Measurements from ENCODE around the gene NPTXR.

The NPTXR gene

DNA sequence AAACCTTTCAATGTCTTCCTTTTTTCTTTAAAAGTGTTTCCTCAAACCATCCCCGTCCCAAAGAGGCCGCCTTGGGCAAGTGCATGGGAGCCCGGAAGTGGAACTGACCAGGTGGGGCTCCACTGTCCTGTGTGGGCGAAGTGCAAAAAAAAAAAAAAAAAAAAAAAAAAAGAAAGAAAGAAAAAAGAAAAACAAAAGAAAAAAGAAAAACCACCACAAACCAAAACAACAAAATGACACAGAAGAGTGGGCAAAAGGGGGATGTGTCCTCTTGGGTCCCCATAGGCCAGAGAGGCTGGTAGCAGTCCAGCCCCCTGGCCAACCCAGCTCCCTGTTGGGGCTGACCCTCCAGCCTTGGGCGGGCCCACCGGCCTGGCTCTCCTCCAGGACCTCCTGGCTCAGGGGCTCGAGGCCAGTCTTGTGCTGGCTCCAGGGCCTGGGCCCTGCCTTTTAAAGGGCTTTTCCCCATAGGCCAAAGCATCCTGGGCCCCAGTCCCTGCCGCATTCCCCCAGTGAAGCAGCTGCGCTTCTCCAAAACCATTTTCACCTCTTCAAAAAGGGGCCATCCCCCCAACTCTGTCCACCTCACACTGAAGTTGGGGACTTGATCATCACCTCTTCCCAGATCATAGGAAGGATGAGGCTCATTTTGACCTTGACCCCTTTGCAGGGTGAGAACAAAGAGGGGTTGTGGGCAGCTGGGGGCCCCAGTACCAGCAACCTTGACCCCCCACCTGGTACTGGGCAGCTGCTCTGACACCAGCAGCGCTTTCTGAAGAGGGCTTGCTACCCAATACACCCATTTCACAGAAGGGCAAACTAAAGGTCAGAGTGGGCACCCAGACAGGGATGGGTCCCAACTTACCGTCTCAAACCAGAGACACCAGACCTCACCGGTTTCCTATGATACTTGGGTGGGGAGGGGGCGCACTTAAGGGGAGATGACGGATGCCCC, 18.8 kb upstream of the NPTXR start:
- Histone ChIP-seq H3K4me1 (ENCODE audit: control insufficient read depth, low read length) (peaks cover 3% of the 10 kb centered on the region; the same call in 1 of the 2 replicates), H4K20me1 (ENCODE audit: control insufficient read depth, insufficient read depth, low read depth, low read length) (peaks cover 10% of the 10 kb centered on the region), H3K27ac (ENCODE audit: low read depth, low read length) (no peak overlapping the region), H3K4me2 (ENCODE audit: low read length) (no peak overlapping the region), H3K36me3 (ENCODE audit: control insufficient read depth, low read length) (peaks cover 34% of the 10 kb centered on the region), H3K4me3 (ENCODE audit: low read length) (no peak overlapping the region), H3F3A (ENCODE audit: control insufficient read depth, insufficient read depth) (peaks cover 15% of the 10 kb centered on the region), H3K9me2 (replicated peaks; ENCODE audit: control insufficient read depth, low read length) (no peaks in the 10 kb centered on the region), H3K9me3 (ENCODE audit: control insufficient read depth, insufficient read depth, low read length) (no peaks in the 10 kb centered on the region), H3K27me3 (ENCODE audit: control insufficient read depth, low read length) (no peaks in the 10 kb centered on the region), H3K79me2 (ENCODE audit: control insufficient read depth, low read length) (peaks cover 4% of the 10 kb centered on the region)
- TF ChIP-seq, protein P1, sequence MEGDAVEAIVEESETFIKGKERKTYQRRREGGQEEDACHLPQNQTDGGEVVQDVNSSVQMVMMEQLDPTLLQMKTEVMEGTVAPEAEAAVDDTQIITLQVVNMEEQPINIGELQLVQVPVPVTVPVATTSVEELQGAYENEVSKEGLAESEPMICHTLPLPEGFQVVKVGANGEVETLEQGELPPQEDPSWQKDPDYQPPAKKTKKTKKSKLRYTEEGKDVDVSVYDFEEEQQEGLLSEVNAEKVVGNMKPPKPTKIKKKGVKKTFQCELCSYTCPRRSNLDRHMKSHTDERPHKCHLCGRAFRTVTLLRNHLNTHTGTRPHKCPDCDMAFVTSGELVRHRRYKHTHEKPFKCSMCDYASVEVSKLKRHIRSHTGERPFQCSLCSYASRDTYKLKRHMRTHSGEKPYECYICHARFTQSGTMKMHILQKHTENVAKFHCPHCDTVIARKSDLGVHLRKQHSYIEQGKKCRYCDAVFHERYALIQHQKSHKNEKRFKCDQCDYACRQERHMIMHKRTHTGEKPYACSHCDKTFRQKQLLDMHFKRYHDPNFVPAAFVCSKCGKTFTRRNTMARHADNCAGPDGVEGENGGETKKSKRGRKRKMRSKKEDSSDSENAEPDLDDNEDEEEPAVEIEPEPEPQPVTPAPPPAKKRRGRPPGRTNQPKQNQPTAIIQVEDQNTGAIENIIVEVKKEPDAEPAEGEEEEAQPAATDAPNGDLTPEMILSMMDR (IDR thresholded peaks at IDR 0.05; ENCODE audit: low read depth, low read length, poor library complexity, severe bottlenecking), result no peak
- TF ChIP-seq EZH2phosphoT487 (IDR thresholded peaks at IDR 0.05; ENCODE audit: borderline replicate concordance, low read length), result no peak

DNA sequence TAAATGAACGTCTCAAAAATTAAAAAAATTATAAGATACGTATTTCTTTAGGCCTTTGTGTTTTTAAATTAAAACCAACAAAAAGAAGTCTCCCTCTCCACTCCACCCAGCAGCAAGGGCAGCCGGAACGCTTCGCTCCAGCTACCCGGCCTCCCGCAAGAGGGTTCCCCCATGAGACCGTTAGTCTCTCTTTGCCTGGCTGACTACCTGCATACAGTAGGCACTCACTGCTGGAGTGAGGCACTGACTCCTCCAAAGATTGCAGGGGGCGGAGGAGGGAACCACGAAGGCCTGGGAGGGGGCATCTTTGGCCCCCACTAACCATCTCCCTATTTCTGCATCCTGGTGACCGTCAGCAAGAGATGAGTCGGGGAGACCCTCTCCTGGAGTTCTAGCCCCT, 18.1 kb upstream of the NPTXR start:
- Histone ChIP-seq H3K27me3 (ENCODE audit: control insufficient read depth, low read length) (no peaks in the 10 kb centered on the region), H3K4me3 (ENCODE audit: low read length) (no peak overlapping the region), H3K79me2 (ENCODE audit: control insufficient read depth, low read length) (no peaks in the 10 kb centered on the region; the same call in 1 of the 2 replicates), H3K4me2 (ENCODE audit: low read length) (no peak overlapping the region), H3K9me3 (ENCODE audit: control insufficient read depth, insufficient read depth, low read length) (no peaks in the 10 kb centered on the region), H3K4me1 (ENCODE audit: control insufficient read depth, low read length) (peaks cover 3% of the 10 kb centered on the region; the same call in 1 of the 2 replicates), H3K36me3 (ENCODE audit: control insufficient read depth, low read length) (peaks cover 28% of the 10 kb centered on the region), H3F3A (ENCODE audit: control insufficient read depth, insufficient read depth) (peaks cover 15% of the 10 kb centered on the region), H3K27ac (ENCODE audit: low read depth, low read length) (no peak overlapping the region), H3K9me2 (replicated peaks; ENCODE audit: control insufficient read depth, low read length) (no peaks in the 10 kb centered on the region), H4K20me1 (ENCODE audit: control insufficient read depth, insufficient read depth, low read depth, low read length) (peaks cover 7% of the 10 kb centered on the region; the same call in 1 of the 2 replicates)
- TF ChIP-seq EZH2phosphoT487 (IDR thresholded peaks at IDR 0.05; ENCODE audit: borderline replicate concordance, low read length), result no peak
- TF ChIP-seq, protein P1 (IDR thresholded peaks at IDR 0.05; ENCODE audit: low read depth, low read length, poor library complexity, severe bottlenecking), result no peak

- Histone ChIP-seq H3K9me3 (ENCODE audit: control insufficient read depth, insufficient read depth, low read length) (no peaks in the 10 kb centered on the region), H3K79me2 (ENCODE audit: control insufficient read depth, low read length) (no peaks in the 10 kb centered on the region; the same call in 1 of the 2 replicates), H3F3A (ENCODE audit: control insufficient read depth, insufficient read depth) (peaks cover 15% of the 10 kb centered on the region), H3K27me3 (ENCODE audit: control insufficient read depth, low read length) (no peaks in the 10 kb centered on the region), H3K27ac (ENCODE audit: low read depth, low read length) (no peak overlapping the region), H4K20me1 (ENCODE audit: control insufficient read depth, insufficient read depth, low read depth, low read length) (peaks cover 7% of the 10 kb centered on the region; the same call in 1 of the 2 replicates), H3K4me1 (ENCODE audit: control insufficient read depth, low read length) (peaks cover 3% of the 10 kb centered on the region; the same call in 1 of the 2 replicates), H3K36me3 (ENCODE audit: control insufficient read depth, low read length) (peaks cover 22% of the 10 kb centered on the region), H3K4me2 (ENCODE audit: low read length) (no peak overlapping the region), H3K9me2 (replicated peaks; ENCODE audit: control insufficient read depth, low read length) (no peaks in the 10 kb centered on the region), H3K4me3 (ENCODE audit: low read length) (no peak overlapping the region)
- TF ChIP-seq, protein P1 (IDR thresholded peaks at IDR 0.05; ENCODE audit: low read depth, low read length, poor library complexity, severe bottlenecking), result no peak
- no peak for TF ChIP-seq EZH2phosphoT487 (IDR thresholded peaks at IDR 0.05; ENCODE audit: borderline replicate concordance, low read length)
Observed at GRCh38 chr22:38861170-38861876, 17.5 kb upstream of the NPTXR start.
